ENCODE data around the gene TATDN3.
"Not testable (repeated sequence)": the region's sequence is repeated elsewhere in the genome, so short reads cannot be mapped to it uniquely, and the experiment has no call there.

Gene TATDN3

DNA sequence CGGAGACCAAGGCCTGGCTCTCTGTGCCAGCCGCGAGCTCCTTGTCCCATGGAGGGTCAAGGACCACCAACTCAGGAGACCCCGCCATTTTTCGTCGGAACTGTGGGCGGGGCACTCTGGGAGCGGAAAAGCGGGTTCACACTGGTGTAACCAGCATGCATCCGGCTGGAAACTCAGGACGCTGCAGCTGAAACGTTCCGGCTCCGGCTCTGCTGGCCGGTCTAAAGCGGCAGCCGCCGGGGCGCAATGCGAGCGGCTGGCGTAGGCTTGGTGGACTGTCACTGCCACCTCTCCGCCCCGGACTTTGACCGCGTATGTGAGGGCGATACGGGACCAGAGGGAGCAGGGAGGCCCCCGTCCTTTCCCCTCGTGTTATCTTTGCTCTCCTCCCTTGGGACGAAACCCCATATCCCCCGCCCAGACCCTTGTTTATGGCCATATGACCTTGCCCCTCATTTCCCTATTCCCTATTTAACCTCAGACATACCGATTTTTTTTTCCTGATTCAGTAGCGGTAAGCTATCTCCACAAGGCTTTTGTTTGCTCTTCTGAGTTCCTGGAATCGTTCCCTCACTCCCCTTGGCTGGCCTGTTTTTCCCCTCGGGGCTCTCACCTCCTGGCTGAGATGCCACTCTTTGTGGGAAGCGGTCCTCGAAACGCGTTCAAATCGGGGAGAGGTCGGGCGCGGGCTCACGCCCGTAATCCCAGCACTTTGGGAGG, at the start of gene TATDN3, which contains the start of gene NSL1:
TSS of gene TATDN3 (plus strand) at position 219 of the 720 bp plus-strand sequence. CDS start at position 247, 28 bp downstream.
TSS of gene NSL1 (minus strand) at position 102 of the 720 bp plus-strand sequence. CDS start at position 88, 14 bp downstream.
- DNase-seq: peak; percentile 70

GRCh38 chr1:212743901-212744475, 47.7 kb upstream of the TATDN3 start:
- DNase-seq: no peak

DNA sequence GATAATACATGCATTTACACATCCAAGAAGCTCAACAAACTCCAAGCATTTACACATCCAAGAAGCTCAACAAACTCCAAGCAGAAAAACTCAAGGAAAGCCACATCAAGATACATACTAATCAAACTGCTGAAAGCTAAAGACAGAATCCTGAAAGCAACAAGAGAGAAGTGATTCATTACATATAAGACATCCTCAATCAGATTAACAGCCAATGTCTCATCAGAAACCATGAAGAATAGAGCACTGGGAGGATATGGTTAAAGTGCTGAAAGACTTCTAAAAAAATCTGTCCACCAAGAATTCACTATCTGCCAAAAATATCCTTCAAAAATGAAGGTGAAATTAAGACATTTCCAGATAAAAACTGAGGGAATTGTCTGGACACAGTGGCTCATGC, 46.4 kb upstream of the TATDN3 start:
- DNase-seq: no peak

DNA sequence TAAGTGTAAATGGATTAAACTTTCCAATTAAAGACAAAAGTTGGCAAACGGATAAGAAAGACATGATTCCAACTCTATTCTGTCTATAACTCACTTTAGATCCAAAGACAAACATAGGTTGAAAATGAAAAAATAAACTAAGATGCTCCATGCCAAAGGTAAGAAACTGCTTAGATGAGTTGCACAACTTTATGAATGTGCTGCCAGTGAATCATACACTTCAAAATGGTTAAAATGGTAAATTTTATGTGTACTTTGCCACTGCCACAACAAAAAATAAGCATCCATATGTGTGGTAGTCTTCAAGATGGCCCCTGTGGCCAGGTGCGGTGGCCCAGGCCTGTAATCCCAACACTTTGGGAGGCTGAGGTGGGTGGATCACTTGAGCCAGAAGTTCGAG, 45.1 kb upstream of the TATDN3 start:
- no peak for DNase-seq

DNA sequence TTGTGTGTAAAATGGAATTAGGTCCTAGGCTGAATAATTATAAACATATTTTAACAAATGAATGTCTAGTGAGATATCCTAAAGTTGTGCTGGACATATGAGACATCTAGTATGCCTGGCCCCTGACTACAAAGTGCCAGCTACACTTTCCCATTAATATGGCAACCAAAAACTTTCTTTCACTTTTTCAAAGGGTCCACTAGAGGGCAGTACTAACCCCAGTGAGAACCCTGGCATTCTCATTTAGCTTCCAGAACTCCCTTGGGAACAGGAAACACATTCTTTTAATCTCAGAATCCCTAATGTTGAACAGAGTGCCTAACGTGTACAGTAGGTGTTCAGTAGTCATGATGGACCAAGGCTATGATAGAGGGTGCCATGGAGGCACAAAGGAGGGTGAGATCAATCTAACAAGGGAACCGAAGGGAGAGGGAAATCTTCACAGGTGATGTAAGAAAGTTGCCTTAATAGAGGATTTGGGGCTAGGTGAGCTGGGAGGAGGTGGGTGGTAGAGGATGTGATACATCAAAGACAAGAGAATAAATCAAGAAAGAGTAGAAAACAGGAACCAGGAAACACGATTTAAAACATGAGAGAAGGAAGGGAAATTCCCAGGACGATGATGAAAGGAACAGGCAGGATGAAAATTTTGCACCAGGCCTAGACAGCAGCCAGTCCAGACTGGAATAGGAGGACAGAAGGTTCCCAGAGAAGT, 41.7 kb upstream of the TATDN3 start:
- peak; percentile 27 for DNase-seq

- DNase-seq: no peak
These were observed 39.3 kb upstream of the TATDN3 start for GRCh38 chr1:212752252-212752933.

GRCh38 chr1:212752934-212753497, 38.7 kb upstream of the TATDN3 start:
- DNase-seq: no peak

DNA sequence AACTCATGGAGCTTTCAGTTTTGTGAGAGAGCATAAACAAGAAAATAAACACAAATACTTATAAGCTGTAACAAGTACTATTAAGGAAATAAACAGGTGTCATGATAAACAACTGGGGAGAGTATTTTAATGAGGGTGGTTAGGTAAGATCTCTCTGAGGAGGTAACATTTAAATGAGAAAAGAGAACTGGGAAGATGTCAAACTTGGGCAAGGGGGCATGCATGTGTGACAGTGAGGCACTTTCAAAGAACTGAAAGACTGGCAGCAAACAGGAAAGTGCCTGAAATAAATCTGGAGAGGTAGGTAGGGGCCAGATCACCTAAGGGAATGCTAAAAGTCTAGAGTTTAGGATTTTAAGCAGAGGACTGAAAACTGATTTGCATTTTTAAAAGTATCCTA, 37.9 kb upstream of the TATDN3 start:
- no peak for DNase-seq

DNA sequence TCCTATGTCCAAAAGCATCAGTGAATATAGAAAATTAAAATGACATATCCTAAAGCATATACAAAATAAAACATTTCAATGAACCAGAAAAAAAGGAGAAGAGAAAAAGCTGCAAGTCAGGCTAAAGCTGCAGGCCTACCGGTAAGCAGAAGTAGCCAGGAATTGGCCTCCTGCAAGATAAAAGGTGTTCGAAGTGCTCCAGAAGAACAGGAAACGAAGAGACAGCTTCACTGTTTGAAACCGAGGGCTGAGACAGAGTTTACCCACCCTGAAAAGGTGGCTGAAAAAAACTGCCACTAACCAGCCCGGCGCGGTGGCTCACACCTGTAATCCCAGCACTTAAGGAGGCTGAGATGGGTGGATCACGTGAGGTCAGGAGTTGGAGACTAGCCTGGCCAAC, 37.5 kb upstream of the TATDN3 start:
- no peak for DNase-seq

DNA sequence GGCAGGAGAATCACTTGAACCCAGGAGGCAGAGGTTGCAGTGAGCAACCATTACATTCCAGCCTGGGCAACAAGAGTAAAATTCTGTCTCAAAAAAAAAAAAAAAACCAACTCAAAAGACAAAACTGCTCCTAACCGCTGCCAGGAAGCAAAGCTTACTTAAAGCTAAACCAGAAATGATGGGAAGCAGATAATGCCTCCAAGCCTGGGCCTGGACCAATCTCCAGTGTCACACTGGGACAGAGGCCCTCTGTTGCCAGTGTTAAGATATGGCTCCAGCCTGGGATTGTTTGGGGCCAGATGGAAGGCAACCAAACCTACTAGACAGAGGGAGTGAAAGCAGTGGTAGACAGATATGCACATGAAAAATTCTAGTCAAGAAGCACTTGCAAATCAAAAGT, 37.0 kb upstream of the TATDN3 start:
- no peak for DNase-seq

- DNase-seq: no peak
These were observed 32.0 kb upstream of the TATDN3 start for GRCh38 chr1:212759683-212760082.

DNA sequence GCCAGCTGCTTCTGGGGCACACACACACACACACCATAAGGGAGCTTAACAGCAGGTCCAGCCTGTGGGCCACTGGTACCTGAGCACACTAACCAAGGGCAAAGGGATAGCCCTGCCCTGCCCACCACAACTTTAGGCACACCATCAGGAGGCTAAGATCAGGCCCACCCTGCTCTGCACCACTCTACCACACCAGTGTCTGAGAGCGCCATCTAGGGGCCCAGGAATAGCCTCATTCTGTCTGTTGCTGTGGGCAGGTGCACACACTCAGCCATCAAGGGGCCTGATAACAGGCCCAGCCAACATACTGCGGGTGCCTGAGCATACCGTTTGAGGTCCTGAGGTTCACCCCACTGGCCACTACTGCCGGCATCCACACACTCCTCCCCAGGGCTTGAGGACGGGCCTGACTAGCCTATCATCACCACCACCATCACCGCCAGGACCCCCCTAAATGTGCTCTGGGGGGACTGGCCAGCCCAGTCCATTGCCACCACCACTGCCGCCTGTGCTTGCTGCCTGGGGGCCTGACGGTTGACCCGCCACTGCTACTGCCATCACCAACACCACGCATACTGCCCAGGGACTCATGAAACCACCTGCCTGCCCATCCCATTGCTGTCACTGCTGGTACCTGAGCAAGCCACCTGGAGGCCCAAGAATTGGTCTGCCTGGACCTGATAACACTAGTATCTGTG, 31.4 kb upstream of the TATDN3 start:
- no peak for DNase-seq

GRCh38 chr1:212762234-212762633, 29.5 kb upstream of the TATDN3 start:
- DNase-seq: no peak

- DNase-seq: no peak
These were observed 28.9 kb upstream of the TATDN3 start for GRCh38 chr1:212762839-212763238.

DNA sequence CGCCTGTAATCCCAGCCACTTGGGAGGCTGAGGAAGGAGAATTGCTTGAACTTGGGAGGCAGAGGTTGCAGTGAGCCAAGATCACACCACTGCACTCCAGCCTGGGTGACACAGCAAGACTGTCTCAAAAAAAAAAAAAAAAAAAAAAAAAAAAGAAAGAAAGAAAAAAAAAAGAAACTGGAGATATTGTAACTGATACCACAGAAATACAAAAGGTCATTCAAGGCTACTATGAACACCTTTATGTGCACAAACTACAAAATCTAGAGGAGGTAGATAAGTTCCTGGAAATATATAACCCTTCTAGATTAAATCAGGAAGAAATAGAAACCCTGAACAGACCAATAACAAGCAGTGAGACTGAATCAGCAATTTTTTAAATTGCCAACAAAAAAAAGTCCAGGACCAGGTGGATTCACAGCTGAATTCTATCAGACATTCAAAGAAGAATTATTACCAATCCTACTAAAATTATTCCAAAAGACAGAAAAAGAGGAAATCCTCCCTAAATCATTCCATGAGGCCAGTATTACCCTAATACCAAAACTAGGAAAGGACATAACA, 26.9 kb upstream of the TATDN3 start:
- not testable (repeated sequence) for DNase-seq

- not testable (repeated sequence) for DNase-seq
These were observed 24.9 kb upstream of the TATDN3 start for GRCh38 chr1:212766825-212767224.

DNA sequence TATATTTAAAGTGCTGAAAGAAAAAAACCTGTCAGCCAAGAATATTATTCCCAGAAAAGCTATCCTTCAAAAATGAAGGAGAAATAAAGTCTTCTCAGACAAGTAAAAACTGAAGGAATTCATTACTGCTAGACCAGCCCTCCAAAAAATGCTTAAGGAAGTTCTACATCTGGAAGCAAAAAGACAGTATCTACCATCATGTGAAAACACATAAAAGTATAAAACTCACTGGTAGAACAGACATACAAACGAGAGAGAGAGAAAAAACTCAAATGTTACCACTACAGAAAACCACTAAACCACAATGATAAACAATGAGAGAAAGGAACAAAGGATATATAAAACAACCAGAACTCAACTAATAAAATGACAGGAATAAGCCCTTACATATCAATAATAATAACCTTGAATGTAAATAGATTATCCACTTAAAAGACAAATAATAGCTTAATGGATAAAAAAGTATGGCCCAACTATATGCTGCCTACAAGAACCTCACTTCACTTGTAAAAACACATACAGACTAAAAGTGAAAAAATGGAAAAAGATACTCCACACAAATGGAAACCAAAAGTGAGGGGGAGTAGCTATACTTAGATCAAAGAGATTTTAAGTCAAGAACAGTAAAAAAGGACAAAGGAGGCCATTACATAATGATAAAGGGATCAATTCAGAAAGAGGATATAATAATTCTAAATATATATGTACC, 22.1 kb upstream of the TATDN3 start:
- no peak for DNase-seq

- no peak for DNase-seq
These were observed 20.4 kb upstream of the TATDN3 start for GRCh38 chr1:212771341-212771740.

GRCh38 chr1:212773011-212773410, 18.7 kb upstream of the TATDN3 start:
- no peak for DNase-seq

GRCh38 chr1:212774584-212774983, 17.1 kb upstream of the TATDN3 start:
- DNase-seq: no peak

DNA sequence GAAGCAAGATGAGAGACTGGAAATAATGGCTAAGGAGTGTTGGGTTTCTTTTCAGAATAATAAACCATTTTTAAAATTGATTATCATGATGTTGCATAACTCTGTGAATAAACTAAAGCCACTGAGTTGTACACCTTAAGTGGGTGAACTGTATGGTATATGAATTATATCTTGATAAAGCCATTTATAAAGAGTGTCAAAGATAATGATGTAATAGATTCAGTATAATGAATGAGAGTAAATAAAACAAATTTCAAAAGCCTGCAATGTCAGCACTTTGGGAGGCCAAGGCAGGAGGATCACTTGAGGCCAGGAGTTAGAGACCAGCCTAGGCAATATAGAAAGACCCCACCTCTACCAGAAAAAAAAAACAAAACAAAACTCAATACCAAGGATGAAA, 16.5 kb upstream of the TATDN3 start:
- DNase-seq: no peak

All from NCI-H226 (cell line).